ENCODE results near the gene FZR1.

Gene FZR1

GRCh38 chr19:3505598-3506383 is at the start of gene FZR1:
Gene FZR1, plus strand, starts transcription at chr19:3506311. Its CDS starts 16,679 bp downstream, at chr19:3522990.
- DNase-seq = peak; percentile 99

- no peak for DNase-seq
Observed at GRCh38 chr19:3456925-3457527, 49.1 kb upstream of the FZR1 start.

GRCh38 chr19:3457528-3458228 is 48.4 kb upstream of the FZR1 start:
- DNase-seq = no peak

GRCh38 chr19:3458229-3459088 is 47.7 kb upstream of the FZR1 start:
- no peak for DNase-seq

- peak; percentile 77 for DNase-seq
Observed at GRCh38 chr19:3459089-3459881, 46.8 kb upstream of the FZR1 start.

GRCh38 chr19:3459965-3460582 is 46.0 kb upstream of the FZR1 start:
- DNase-seq = no peak

- DNase-seq = no peak
Observed at GRCh38 chr19:3462991-3463713, 43.0 kb upstream of the FZR1 start.

GRCh38 chr19:3463714-3464586 is 42.2 kb upstream of the FZR1 start:
- no peak for DNase-seq

- DNase-seq = peak; percentile 30
Observed at GRCh38 chr19:3464587-3465235, 41.4 kb upstream of the FZR1 start.

GRCh38 chr19:3465552-3465951 is 40.6 kb upstream of the FZR1 start:
- DNase-seq = no peak

GRCh38 chr19:3466635-3467034 is 39.5 kb upstream of the FZR1 start:
- DNase-seq = no peak

GRCh38 chr19:3467437-3468198 is 38.5 kb upstream of the FZR1 start:
- DNase-seq = peak; percentile 26

- DNase-seq = no peak
Observed at GRCh38 chr19:3468211-3468610, 37.9 kb upstream of the FZR1 start.

GRCh38 chr19:3469638-3470499 is 36.2 kb upstream of the FZR1 start:
- no peak for DNase-seq

GRCh38 chr19:3470500-3471128 is 35.5 kb upstream of the FZR1 start:
- DNase-seq = no peak

- peak; percentile 48 for DNase-seq
Observed at GRCh38 chr19:3471954-3472655, 34.0 kb upstream of the FZR1 start.
